Spleen (tissue), 11 donors: ENCODE data around the gene AMPH. TPM values are rescaled to one million over a fixed set of nuclear protein-coding genes. Genes with fewer than 3 reads are reported as not detected.

Experiments used
- DNase-seq: peaks from one replicate; pipeline ENCODE4 v3.0.0-alpha.2; 2020
- H3K27ac ChIP-seq, 8 donors: fragments of 200-600 bp; sonication (generic) in 7 of 8; 1 replicate in 4 of 8; 2 replicates in 4 of 8; pipeline versions ENCODE4 v1.5.0 to v1.8.0; 2016 to 2021; ENCODE audit warnings: inconsistent platforms in 4 of 8, mild to moderate bottlenecking in 4 of 8, moderate library complexity in 1 of 8
- H3K27me3 ChIP-seq, 7 donors: fragments of 200-600 bp; sonication (generic) in 6 of 7; replicated peaks in 1 of 7; 1 replicate in 4 of 7; 2 replicates in 3 of 7; pipeline versions ENCODE4 v1.5.0 to v1.8.0; 2016 to 2021; ENCODE audit warnings: inconsistent platforms in 3 of 7, mild to moderate bottlenecking in 1 of 7
- H3K36me3 ChIP-seq, 6 donors: fragments of 200-600 bp; sonication (generic) in 5 of 6; 1 replicate in 4 of 6; 2 replicates in 2 of 6; pipeline versions ENCODE4 v1.5.0 to v1.8.0; 2016 to 2021; ENCODE audit warnings: inconsistent platforms in 2 of 6
- H3K4me1 ChIP-seq, 6 donors: fragments of 200-600 bp; sonication (generic) in 5 of 6; 1 replicate in 3 of 6; 2 replicates in 3 of 6; pipeline versions ENCODE4 v1.5.0 to v1.8.0; 2016 to 2021; ENCODE audit warnings: inconsistent platforms in 3 of 6
- H3K4me3 ChIP-seq, 8 donors: fragments of 200-600 bp; sonication (generic) in 7 of 8; 1 replicate in 4 of 8; 2 replicates in 4 of 8; pipeline versions ENCODE4 v1.5.0 to v1.8.0; 2016 to 2021; ENCODE audit warnings: inconsistent platforms in 4 of 8, mild to moderate bottlenecking in 4 of 8, moderate library complexity in 2 of 8
- H3K9me3 ChIP-seq, 8 donors: fragments of 200-600 bp; sonication (generic) in 7 of 8; 1 replicate in 4 of 8; 2 replicates in 4 of 8; pipeline versions ENCODE4 v1.5.0 to v1.8.0; 2016 to 2021; ENCODE audit warnings: inconsistent platforms in 4 of 8
- POLR2A ChIP-seq, 3 donors: fragments of 450-650 bp; IDR thresholded peaks; one replicate each; pipeline ENCODE4 v1.5.1; 2017; ENCODE audit warnings: antibody characterized with exemption in 3 of 3, mild to moderate bottlenecking in 1 of 3
- POLR2AphosphoS5 ChIP-seq, 3 donors: sonication (generic); formaldehyde crosslinking; IDR thresholded peaks; one replicate each; pipeline ENCODE4 v1.5.1; 2017; ENCODE audit warnings: antibody characterized with exemption in 3 of 3
- WGBS, 5 donors: extraction: QIAGEN DNeasy Blood & Tissue Kit in 3 of 5; methylation state at CpG; one replicate each; pipeline versions ENCODE4 v1.1.5 to v1.1.7; 2013 to 2018; 5-methylcytosine and 5-hydroxymethylcytosine counted together
- intact Hi-C: fragments of 100-400 bp; cut with DNase I; formaldehyde crosslinking; loops from one replicate; pipeline ENCODE4 v1.15.0; 2023; ENCODE audit warnings: low total_unique reads
- polyA plus RNA-seq, 3 donors: library from polyadenylated mRNA; stranded (reverse); fragments of 200-250 nt; gene quantifications; one replicate each; pipeline ENCODE4 v1.2.1, GENCODE V29; 2013
- total RNA-seq, 7 donors: library from RNA; depleted of rRNA in 3 of 7; stranded (reverse); fragments of >200 nt in 3 of 7; fragmentation: NEBNext Ultra II Directional in 4 of 7; extraction: Animal tissue kit (Norgen Biotek cat#: 25700) in 4 of 7; gene quantifications; one replicate each; pipeline versions ENCODE4 v1.1.0 to v1.2.1, GENCODE V29; 2016 to 2021
- TF ChIP-seq, protein P1 (sequence below), 11 experiments: fragments of 200-600 bp in 7 of 11; fragments of 450-650 bp in 4 of 11; sonication (generic) in 4 of 11; IDR thresholded peaks in 8 of 11; conservative IDR thresholded peaks in 3 of 11; 1 replicate in 7 of 11; 2 replicates in 4 of 11; pipeline versions ENCODE4 v1.4.0 to v1.8.0; 2016 to 2021; ENCODE audit warnings: antibody characterized with exemption in 11 of 11, inconsistent platforms in 4 of 11, mild to moderate bottlenecking in 1 of 11
- donor health status: healthy with polysubstance abuse.
- donor health status: DM: no; HTN: no; CAD: no; lungs with moderate emphysema.
- donor health status: DM: no; HTN: no; CAD: no.
- donor health status: Bipolar disorder and iron deficiency.
- donor health status: healthy.
- donor health status: DM: no; HTN: no; CAD: no.
- donor health status: DM: yes; HTN: yes; CAD: no.

Gene AMPH
- total and polyA plus RNA-seq, 10 donors, result 0.09 to 10.3 (median 1.1) TPM

- Histone ChIP-seq H3K4me3 (no peak overlapping the region), H3K4me1 (no peaks in the 10 kb centered on the region), H3K9me3 (no peaks in the 10 kb centered on the region), H3K36me3 (no peaks in the 10 kb centered on the region), H3K27ac (no peak overlapping the region), H3K27me3 (peaks cover 0 to 11% (median 0%) of the 10 kb centered on the region in 7 donors)
- TF ChIP-seq, protein P1, sequence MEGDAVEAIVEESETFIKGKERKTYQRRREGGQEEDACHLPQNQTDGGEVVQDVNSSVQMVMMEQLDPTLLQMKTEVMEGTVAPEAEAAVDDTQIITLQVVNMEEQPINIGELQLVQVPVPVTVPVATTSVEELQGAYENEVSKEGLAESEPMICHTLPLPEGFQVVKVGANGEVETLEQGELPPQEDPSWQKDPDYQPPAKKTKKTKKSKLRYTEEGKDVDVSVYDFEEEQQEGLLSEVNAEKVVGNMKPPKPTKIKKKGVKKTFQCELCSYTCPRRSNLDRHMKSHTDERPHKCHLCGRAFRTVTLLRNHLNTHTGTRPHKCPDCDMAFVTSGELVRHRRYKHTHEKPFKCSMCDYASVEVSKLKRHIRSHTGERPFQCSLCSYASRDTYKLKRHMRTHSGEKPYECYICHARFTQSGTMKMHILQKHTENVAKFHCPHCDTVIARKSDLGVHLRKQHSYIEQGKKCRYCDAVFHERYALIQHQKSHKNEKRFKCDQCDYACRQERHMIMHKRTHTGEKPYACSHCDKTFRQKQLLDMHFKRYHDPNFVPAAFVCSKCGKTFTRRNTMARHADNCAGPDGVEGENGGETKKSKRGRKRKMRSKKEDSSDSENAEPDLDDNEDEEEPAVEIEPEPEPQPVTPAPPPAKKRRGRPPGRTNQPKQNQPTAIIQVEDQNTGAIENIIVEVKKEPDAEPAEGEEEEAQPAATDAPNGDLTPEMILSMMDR (IDR thresholded peaks at IDR 0.05 in 8 of 11, conservative IDR thresholded peaks at IDR 0.05 in 3 of 11), result no peak
- TF ChIP-seq POLR2AphosphoS5 (IDR thresholded peaks at IDR 0.05) (no peak), POLR2A (IDR thresholded peaks at IDR 0.05) (no peak)
- no peak for DNase-seq
- WGBS, 5 donors, result 86 to 92% (median 88%) methylated on average over 2 of the region's 2 CpGs
- intact Hi-C loops, result no loop called here
Measured at GRCh38 chr7:38535073-38535472, 96.1 kb downstream of the AMPH start.

- 84 to 93% (median 88%) methylated on average over 1 of the region's 1 CpG for WGBS, 5 donors
- intact Hi-C loops, result no loop called here
Measured at GRCh38 chr7:38525857-38526256, 105.3 kb downstream of the AMPH start.

GRCh38 chr7:38524786-38525185 is 106.4 kb downstream of the AMPH start:
- H3K36me3 ChIP-seq, result no peaks in the 10 kb centered on the region
- H3K27me3 ChIP-seq, result no peaks in the 10 kb centered on the region
- no peak overlapping the region for H3K4me3 ChIP-seq
- WGBS, 5 donors, result 37 to 61% (median 52%) methylated on average over 1 of the region's 1 CpG
- H3K9me3 ChIP-seq, result no peaks in the 10 kb centered on the region
- H3K4me1 ChIP-seq, result no peaks in the 10 kb centered on the region
- TF ChIP-seq, protein P1 (IDR thresholded peaks at IDR 0.05 in 8 of 11, conservative IDR thresholded peaks at IDR 0.05 in 3 of 11), result no peak
- TF ChIP-seq POLR2AphosphoS5 (IDR thresholded peaks at IDR 0.05) (no peak), POLR2A (IDR thresholded peaks at IDR 0.05) (no peak)
- no peak for DNase-seq
- intact Hi-C loops, result no loop called here
- H3K27ac ChIP-seq, result no peak overlapping the region

More at GRCh38 chr7:38525857-38526256, 105.3 kb downstream of the AMPH start:
- no peaks in the 10 kb centered on the region for H3K9me3 ChIP-seq
- no peaks in the 10 kb centered on the region for H3K36me3 ChIP-seq
- H3K4me1 ChIP-seq, result no peaks in the 10 kb centered on the region
- H3K27me3 ChIP-seq, result no peaks in the 10 kb centered on the region
- no peak for DNase-seq
- TF ChIP-seq POLR2AphosphoS5 (IDR thresholded peaks at IDR 0.05) (no peak), POLR2A (IDR thresholded peaks at IDR 0.05) (no peak)
- TF ChIP-seq, protein P1 (IDR thresholded peaks at IDR 0.05 in 8 of 11, conservative IDR thresholded peaks at IDR 0.05 in 3 of 11), result no peak
- no peak overlapping the region for H3K27ac ChIP-seq
- no peak overlapping the region for H3K4me3 ChIP-seq

- H3K27me3 ChIP-seq, result no peaks in the 10 kb centered on the region
- intact Hi-C loops, result no loop called here
- no peaks in the 10 kb centered on the region for H3K4me1 ChIP-seq
- no peak overlapping the region for H3K4me3 ChIP-seq
- H3K27ac ChIP-seq, result no peak overlapping the region
- no peak for DNase-seq
- no peaks in the 10 kb centered on the region for H3K36me3 ChIP-seq
- peaks cover 2 to 35% (median 18%) of the 10 kb centered on the region in 8 donors for H3K9me3 ChIP-seq
- TF ChIP-seq, protein P1 (IDR thresholded peaks at IDR 0.05 in 8 of 11, conservative IDR thresholded peaks at IDR 0.05 in 3 of 11), result no peak
- no peak for TF ChIP-seq POLR2A (IDR thresholded peaks at IDR 0.05)
- no peak for TF ChIP-seq POLR2AphosphoS5 (IDR thresholded peaks at IDR 0.05)
- 60 to 79% (median 70%) methylated on average over 2 of the region's 2 CpGs for WGBS, 5 donors
Measured at GRCh38 chr7:38520741-38521140, 110.4 kb downstream of the AMPH start.
